GM18873 (cell line): ENCODE results near the gene PKD2.
A peak's percentile ranks its signal among the peaks of the same experiment; 100 is the strongest.

Source experiments
- ATAC-seq: cut with Tn5 transposase; IDR thresholded peaks from one replicate; pipeline ENCODE4 v1.9.1; 2021; ENCODE audit warnings: mild to moderate bottlenecking, moderate library complexity, moderate number of reproducible peaks; ENCODE audit not compliant: unreplicated experiment, low FRiP score

PKD2 gene

DNA sequence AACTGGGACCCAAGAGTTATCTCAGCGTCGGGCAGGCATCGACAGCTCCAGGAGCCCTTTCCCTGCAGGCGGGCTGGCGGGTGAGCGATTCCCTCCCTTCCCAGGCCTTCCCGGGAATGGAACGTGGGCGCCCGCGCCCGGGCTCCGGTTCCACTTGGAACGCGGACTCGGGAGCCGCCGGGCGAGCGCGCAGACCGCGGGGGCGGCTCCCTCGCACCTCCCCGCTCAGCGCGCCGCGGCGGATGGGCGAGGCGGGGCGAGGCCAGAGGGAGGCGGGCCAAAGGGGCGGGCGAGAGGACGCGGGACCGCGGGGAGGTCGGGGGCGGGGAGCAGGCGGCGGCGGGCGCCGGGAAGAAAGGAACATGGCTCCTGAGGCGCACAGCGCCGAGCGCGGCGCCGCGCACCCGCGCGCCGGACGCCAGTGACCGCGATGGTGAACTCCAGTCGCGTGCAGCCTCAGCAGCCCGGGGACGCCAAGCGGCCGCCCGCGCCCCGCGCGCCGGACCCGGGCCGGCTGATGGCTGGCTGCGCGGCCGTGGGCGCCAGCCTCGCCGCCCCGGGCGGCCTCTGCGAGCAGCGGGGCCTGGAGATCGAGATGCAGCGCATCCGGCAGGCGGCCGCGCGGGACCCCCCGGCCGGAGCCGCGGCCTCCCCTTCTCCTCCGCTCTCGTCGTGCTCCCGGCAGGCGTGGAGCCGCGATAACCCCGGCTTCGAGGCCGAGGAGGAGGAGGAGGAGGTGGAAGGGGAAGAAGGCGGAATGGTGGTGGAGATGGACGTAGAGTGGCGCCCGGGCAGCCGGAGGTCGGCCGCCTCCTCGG lies at the start of gene PKD2:
TSS of gene PKD2 (plus strand) at position 332 of the 818 bp plus-strand sequence. CDS start at position 431, 99 bp downstream.
- ATAC-seq = peak; percentile 67

DNA sequence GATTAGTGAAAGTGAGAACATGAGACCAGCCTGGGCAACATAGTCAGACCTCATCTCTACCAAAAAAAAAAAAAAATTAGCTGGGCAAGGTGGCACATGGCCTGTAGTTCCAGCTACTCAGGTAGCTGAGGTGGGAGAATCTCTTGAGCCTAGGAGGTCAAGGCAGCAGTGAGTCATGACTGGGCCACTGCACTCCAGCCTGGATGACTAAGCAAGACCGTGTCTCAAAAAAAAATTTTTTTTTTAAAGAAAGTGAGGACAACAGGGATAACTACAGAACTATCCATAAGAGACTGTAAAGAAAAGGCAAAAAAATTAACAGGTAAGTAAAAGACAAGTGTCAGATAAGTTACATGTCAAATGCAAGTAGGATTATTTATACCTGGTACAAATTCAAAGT lies 45.4 kb upstream of the PKD2 start:
- ATAC-seq = no peak

DNA sequence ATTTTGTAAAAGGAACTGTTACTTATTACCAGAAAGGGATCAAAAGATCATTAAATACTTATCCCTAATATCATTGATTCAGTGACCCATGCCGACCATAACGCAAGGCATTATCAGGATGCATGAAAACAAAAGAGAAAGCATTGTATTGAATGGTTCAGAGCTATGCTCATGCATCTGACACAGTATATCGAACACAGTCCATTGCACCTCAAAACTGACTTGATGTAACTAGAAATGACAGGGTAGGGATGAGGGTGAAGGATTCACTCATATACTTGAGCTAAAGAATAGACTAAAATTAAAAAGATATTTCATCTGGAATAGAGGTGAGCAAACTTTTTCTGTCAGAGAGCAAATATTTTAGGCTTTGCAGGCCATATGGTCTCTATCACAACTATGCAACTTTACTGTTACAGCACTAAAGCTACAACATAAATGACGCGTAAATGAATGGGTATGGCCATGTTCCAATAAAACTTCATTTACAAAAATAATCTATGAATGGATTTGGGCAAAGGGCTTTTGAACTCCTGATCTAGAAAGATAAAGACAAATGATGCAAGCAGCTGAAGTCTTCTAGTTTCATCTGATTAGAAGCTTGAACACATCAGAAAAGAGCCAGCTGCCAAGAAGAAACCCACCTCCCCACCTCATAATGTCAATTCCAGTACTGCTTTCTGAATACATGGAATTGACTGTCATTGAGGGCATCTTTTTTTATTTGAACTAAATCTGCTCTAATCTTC lies 44.9 kb upstream of the PKD2 start:
- no peak for ATAC-seq

- no peak for ATAC-seq
Observed at GRCh38 chr4:87965501-87965975, 41.9 kb upstream of the PKD2 start.

- no peak for ATAC-seq
Observed at GRCh38 chr4:87966095-87966496, 41.3 kb upstream of the PKD2 start.

- ATAC-seq = no peak
Observed at GRCh38 chr4:87967193-87967592, 40.2 kb upstream of the PKD2 start.

DNA sequence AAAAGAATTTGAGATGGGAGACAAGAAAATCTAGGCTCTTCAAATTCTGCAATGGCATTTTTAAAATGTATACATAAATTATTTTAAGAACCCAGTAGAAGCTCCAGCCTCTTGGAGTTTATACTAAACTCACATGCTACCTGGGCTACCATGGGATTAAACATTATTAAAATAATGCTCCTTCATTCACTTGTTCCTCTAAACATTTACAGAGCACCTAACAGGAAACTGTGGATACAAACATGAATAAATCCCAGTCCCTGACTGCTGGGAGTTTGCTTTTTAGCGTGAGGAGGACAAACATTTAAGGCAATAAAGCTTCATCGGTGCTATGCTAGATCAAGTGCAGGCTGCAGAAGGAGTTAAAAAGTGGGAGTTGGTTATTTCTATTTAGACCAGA lies 37.3 kb upstream of the PKD2 start:
- ATAC-seq = no peak

DNA sequence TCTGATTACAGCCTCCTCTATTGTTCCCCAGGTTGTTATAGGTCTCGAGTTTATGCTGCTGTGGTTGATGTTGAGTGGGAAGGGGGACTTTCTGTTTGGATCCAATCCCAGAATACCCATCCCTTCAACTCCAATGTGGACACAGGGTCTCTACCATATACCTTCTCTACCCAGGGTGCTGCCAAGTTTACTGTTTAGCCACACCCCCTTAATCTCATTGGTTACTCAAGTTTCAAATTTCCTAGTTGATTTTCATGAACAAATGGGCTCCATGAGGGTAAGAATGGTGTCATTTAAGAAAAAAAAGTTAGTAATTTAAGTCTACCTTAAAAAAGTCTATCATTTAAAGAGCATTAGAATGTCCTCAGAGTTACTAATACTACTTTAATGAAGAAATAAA lies 35.6 kb upstream of the PKD2 start:
- no peak for ATAC-seq

GRCh38 chr4:87973283-87974169 lies 33.9 kb upstream of the PKD2 start:
- ATAC-seq = no peak

DNA sequence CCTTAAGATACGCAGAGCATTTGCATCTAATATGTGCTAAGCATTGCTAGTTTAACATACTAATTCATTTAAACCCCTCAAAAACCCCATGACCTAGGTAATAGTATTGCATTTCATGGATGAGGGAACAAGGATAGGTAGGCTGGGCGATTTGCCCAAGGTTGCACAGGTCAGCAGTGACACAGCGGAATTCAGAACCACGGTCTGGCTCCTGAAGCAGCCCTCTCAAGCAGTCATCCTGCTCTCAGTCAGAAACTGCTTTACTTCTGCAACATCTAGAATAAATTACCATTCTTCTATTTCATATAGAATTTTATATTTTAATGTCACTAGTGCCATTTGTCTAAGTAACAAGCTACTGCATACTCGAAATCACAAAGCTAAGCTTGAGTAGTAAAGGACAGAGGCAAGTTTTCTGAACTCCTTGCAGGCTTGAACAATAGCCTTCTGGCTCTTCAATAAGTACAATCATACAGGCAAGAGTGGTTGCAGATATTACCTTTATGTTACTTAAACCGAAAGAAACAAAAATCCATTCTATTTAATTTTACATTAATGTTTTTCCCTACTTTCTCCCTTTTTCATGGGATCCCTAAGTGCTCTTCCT lies 32.5 kb upstream of the PKD2 start:
- peak; percentile 32 for ATAC-seq

- peak; percentile 80 for ATAC-seq
Observed at GRCh38 chr4:87975466-87975865, 32.0 kb upstream of the PKD2 start, which contains the start of gene SPP1. TSS of gene SPP1 (plus strand) at chr4:87975714. CDS start at chr4:87976896, 1,182 bp downstream.

- ATAC-seq = no peak
Observed at GRCh38 chr4:87977521-87978278, 29.7 kb upstream of the PKD2 start.

DNA sequence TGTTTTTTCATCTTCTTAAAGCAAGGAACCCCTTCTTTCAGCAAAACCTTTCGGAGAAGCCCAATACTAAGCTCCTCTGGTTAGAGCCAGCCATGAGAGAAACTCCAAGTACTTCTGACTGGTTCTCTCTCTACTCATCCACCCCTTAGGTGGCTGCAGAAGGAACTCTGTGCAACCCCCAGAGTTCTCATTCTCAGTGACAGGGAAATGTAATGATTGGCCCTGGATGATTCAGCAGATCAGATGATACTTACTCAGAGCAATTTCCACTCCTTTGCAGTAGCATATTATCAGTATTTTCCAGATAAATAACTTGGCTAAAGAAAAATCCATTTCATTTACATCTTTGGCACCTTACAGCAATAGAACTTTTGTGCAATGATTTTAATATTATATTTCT lies 28.8 kb upstream of the PKD2 start:
- ATAC-seq = no peak

GRCh38 chr4:87979810-87980209 lies 27.6 kb upstream of the PKD2 start:
- no peak for ATAC-seq

- no peak for ATAC-seq
Observed at GRCh38 chr4:87981486-87981885, 25.9 kb upstream of the PKD2 start.

- no peak for ATAC-seq
Observed at GRCh38 chr4:87982036-87982435, 25.4 kb upstream of the PKD2 start.

- no peak for ATAC-seq
Observed at GRCh38 chr4:87982446-87983010, 24.9 kb upstream of the PKD2 start.

DNA sequence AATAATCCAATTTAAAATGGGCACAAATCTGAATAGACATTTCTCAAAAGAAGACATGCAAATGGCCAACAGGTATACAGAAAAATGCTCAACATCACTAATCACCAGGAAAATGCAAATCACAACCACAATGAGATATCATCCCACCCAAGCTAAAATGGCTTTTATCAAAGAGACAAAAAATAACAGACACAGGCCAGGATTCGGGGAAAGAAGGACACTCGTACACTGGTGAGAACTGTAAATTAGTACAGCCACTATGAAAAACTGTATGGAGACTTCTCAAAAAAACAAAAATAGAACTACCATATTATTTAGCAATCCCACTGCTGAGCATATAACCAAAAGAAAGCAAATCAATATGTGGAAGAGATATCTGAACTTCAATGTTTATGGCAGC lies 23.4 kb upstream of the PKD2 start:
- no peak for ATAC-seq
